CD4-positive, alpha-beta memory T cell (primary cell): ENCODE results near the gene LRIF1. TPM values are rescaled to one million over a fixed set of nuclear protein-coding genes. Genes with fewer than 3 reads are reported as not detected.

Source experiments
- CTCF ChIA-PET: fragments of 350-600 bp; sonication (Branson Sonifier 250); formaldehyde crosslinking; loops from one replicate; lab custom pipeline; 2021; ENCODE audit warnings: inconsistent platforms; ENCODE audit not compliant: partially characterized antibody; lab: Charles Lee
- POLR2A ChIA-PET: fragments of 350-600 bp; sonication (Branson Sonifier 250); formaldehyde crosslinking; loops from one replicate; lab custom pipeline; 2021; ENCODE audit not compliant: partially characterized antibody; lab: Charles Lee
- DNase-seq, 5 donors: peaks; one replicate each; pipeline versions ENCODE4 v3.0.0 to v3.0.0-alpha.2; 2020 to 2022; ENCODE audit warnings: mixed read lengths in 1 of 5
- H3K27ac ChIP-seq: one replicate; pipeline ENCODE4 v1.7.0; 2013; ENCODE audit warnings: low read depth, low read length
- H3K27me3 ChIP-seq: 2 replicates; pipeline ENCODE4 v1.7.0; 2013; ENCODE audit warnings: mild to moderate bottlenecking, low read length, moderate library complexity; ENCODE audit not compliant: insufficient read depth
- H3K36me3 ChIP-seq: 2 replicates; pipeline ENCODE4 v1.7.0; 2013; ENCODE audit warnings: mild to moderate bottlenecking, low read length, moderate library complexity; ENCODE audit not compliant: insufficient read depth
- H3K4me1 ChIP-seq: 2 replicates; pipeline ENCODE4 v1.7.0; 2013; ENCODE audit warnings: mild to moderate bottlenecking, low read length, moderate library complexity; ENCODE audit not compliant: insufficient read depth
- H3K4me3 ChIP-seq, 2 donors: one replicate each; pipeline ENCODE4 v1.7.0; 2013; ENCODE audit warnings: low read length in 2 of 2, mild to moderate bottlenecking in 1 of 2
- H3K9me3 ChIP-seq, 2 donors: one replicate each; pipeline ENCODE4 v1.7.0; 2013; ENCODE audit warnings: low read length in 2 of 2, control low read depth in 1 of 2; ENCODE audit not compliant: control insufficient read depth in 1 of 2
- H3K27ac Mint-ChIP-seq, 7 donors: one replicate each; pipeline ENCODE4 v1.8.0; 2020 to 2021; ENCODE audit warnings: mixed read lengths in 7 of 7, mild to moderate bottlenecking in 6 of 7, inconsistent platforms in 3 of 7, moderate library complexity in 3 of 7
- H3K27me3 Mint-ChIP-seq, 2 donors: one replicate each; pipeline ENCODE4 v1.8.0; 2020 to 2021; ENCODE audit warnings: mixed read lengths in 2 of 2
- H3K36me3 Mint-ChIP-seq, 2 donors: one replicate each; pipeline ENCODE4 v1.8.0; 2020 to 2021; ENCODE audit warnings: mixed read lengths in 2 of 2, inconsistent platforms in 1 of 2, mild to moderate bottlenecking in 1 of 2
- H3K4me1 Mint-ChIP-seq, 4 donors: one replicate each; pipeline ENCODE4 v1.8.0; 2020 to 2021; ENCODE audit warnings: mixed read lengths in 4 of 4, mild to moderate bottlenecking in 1 of 4
- H3K4me3 Mint-ChIP-seq, 8 donors: one replicate each; pipeline ENCODE4 v1.8.0; 2020 to 2021; ENCODE audit warnings: mixed read lengths in 8 of 8, mild to moderate bottlenecking in 7 of 8, moderate library complexity in 6 of 8, inconsistent platforms in 3 of 8
- H3K9me3 Mint-ChIP-seq, 8 donors: one replicate each; pipeline ENCODE4 v1.8.0; 2020 to 2021; ENCODE audit warnings: mixed read lengths in 8 of 8, mild to moderate bottlenecking in 5 of 8, inconsistent platforms in 3 of 8, moderate library complexity in 1 of 8
- intact Hi-C: fragments of 100-400 bp; cut with micrococcal nuclease; formaldehyde crosslinking; loops from one replicate; pipeline ENCODE4 v1.15.1; 2023
- polyA plus RNA-seq, 2 donors: library from polyadenylated mRNA; unstranded; fragments of 300-500 nt; fragmentation: Illumina TruSeq; gene quantifications; one replicate each; pipeline ENCODE4 v1.2.3, GENCODE V29; 2021
- total RNA-seq, 2 experiments: library from RNA; stranded (reverse); gene quantifications; one replicate each; pipeline ENCODE4 v1.2.3, GENCODE V29; 2021

Gene LRIF1
- total and polyA plus RNA-seq, 4 experiments from 2014 or later = 16.9 to 28.2 (median 23.7) TPM

- DNase-seq = no peak
- H3K36me3 Mint-ChIP-seq = peaks cover 24 to 33% of the 10 kb centered on the region in 2 donors
- CTCF ChIA-PET = interaction anchor here (1.0 to 2.2 kb wide), 8 partner anchors 10 to 370 kb away, joined by 3 to 6 read pairs (median 4); no protein-coding TSS in a partner anchor
- Histone ChIP-seq H3K4me3 (peak overlapping the region; percentile 49 to 90), H3K27ac (peak overlapping the region; percentile 96), H3K27me3 (peaks cover 3% of the 10 kb centered on the region), H3K4me1 (peaks cover 31% of the 10 kb centered on the region), H3K9me3 (peaks cover 0 to 5% of the 10 kb centered on the region in 2 donors), H3K36me3 (no peaks in the 10 kb centered on the region)
- peaks cover 10 to 13% of the 10 kb centered on the region in 2 donors for H3K27me3 Mint-ChIP-seq
- H3K4me1 Mint-ChIP-seq = peaks cover 20 to 35% (median 27%) of the 10 kb centered on the region in 4 donors
- POLR2A ChIA-PET = interaction anchor here (0.6 to 2.3 kb wide), 27 partner anchors 12 to 1889 kb away, joined by 3 to 61 read pairs (median 4); partner anchors contain the start of genes ATXN7L2, CD53, KCNA3 and KCNC4
- H3K4me3 Mint-ChIP-seq = peak overlapping the region; percentile 81 to 96 (median 92)
- peak overlapping the region; percentile 93 to 100 (median 98) for H3K27ac Mint-ChIP-seq
- H3K9me3 Mint-ChIP-seq = peaks cover 6 to 80% (median 64%) of the 10 kb centered on the region in 8 donors
- intact Hi-C loops = loop anchor here (2.0 to 10.0 kb wide), 7 partner anchors 67 to 932 kb away; partner anchors contain the start of genes KCNA3, RBM15 and STRIP1
These were observed 757 bp upstream of the LRIF1 start for GRCh38 chr1:110964455-110964903.

- intact Hi-C loops = loop anchor here (1.0 to 10.0 kb wide), 8 partner anchors 66 to 931 kb away; partner anchors contain the start of genes CD53, DDX20, KCNA3 and RBM15
- no peaks in the 10 kb centered on the region for H3K36me3 ChIP-seq
- Mint-ChIP-seq H3K4me1 (peaks cover 20 to 35% (median 27%) of the 10 kb centered on the region in 4 donors), H3K27ac (peak overlapping the region; percentile 93 to 100 (median 98)), H3K4me3 (peak overlapping the region; percentile 81 to 96 (median 92)), H3K36me3 (peaks cover 32 to 40% of the 10 kb centered on the region in 2 donors), H3K27me3 (peaks cover 2 to 4% of the 10 kb centered on the region in 2 donors), H3K9me3 (peaks cover 6 to 75% (median 56%) of the 10 kb centered on the region in 8 donors)
- no peaks in the 10 kb centered on the region for H3K27me3 ChIP-seq
- peaks cover 31% of the 10 kb centered on the region for H3K4me1 ChIP-seq
- POLR2A ChIA-PET = interaction anchor here (0.8 to 3.4 kb wide), 16 partner anchors 19 to 1480 kb away, joined by 3 to 61 read pairs (median 6); partner anchors contain the start of genes ATXN7L2, CD53, KCNA3 and KCNC4
- H3K27ac ChIP-seq = peak overlapping the region; percentile 96
- DNase-seq = peak; percentile 58 to 75 (median 63)
- CTCF ChIA-PET = interaction anchor here (0.9 to 2.2 kb wide), 5 partner anchors 88 to 343 kb away, joined by 4 to 6 read pairs (median 5); no protein-coding TSS in a partner anchor
- H3K9me3 ChIP-seq = peaks cover 0 to 10% of the 10 kb centered on the region in 2 donors
- H3K4me3 ChIP-seq = peak overlapping the region; percentile 90 to 95
These were observed 631 bp downstream of the LRIF1 start for GRCh38 chr1:110962892-110963690.

GRCh38 chr1:110961902-110962301, 1.8 kb downstream of the LRIF1 start:
- Histone ChIP-seq H3K4me3 (no peak overlapping the region), H3K9me3 (peaks cover 0 to 10% of the 10 kb centered on the region in 2 donors), H3K4me1 (peaks cover 31% of the 10 kb centered on the region), H3K36me3 (no peaks in the 10 kb centered on the region), H3K27me3 (no peaks in the 10 kb centered on the region), H3K27ac (no peak overlapping the region)
- intact Hi-C loops = loop anchor here (2.0 to 10.0 kb wide), 7 partner anchors 65 to 930 kb away; partner anchors contain the start of genes DDX20, KCNA3, RBM15 and STRIP1
- Mint-ChIP-seq H3K4me1 (peaks cover 20 to 35% (median 27%) of the 10 kb centered on the region in 4 donors), H3K36me3 (peaks cover 28 to 40% of the 10 kb centered on the region in 2 donors), H3K9me3 (peaks cover 6 to 67% (median 49%) of the 10 kb centered on the region in 8 donors), H3K4me3 (peak overlapping the region in 3 of 8 donors; percentile 36 to 54 (median 47)), H3K27ac (no peak overlapping the region), H3K27me3 (no peaks in the 10 kb centered on the region)
- no peak for DNase-seq
- POLR2A ChIA-PET = interaction anchor here (0.6 to 3.4 kb wide), 5 partner anchors 86 to 1000 kb away, joined by 3 to 13 read pairs (median 4); partner anchors contain the start of gene CD53
- CTCF ChIA-PET = interaction anchor here (0.9 to 1.6 kb wide), 3 partner anchors 101 to 342 kb away, joined by 4 to 5 read pairs (median 4); no protein-coding TSS in a partner anchor

GRCh38 chr1:110960777-110961420, 2.8 kb downstream of the LRIF1 start:
- no peaks in the 10 kb centered on the region for H3K27me3 ChIP-seq
- no peak overlapping the region for H3K4me3 ChIP-seq
- Mint-ChIP-seq H3K4me3 (peak overlapping the region in 2 of 8 donors; percentile 18 to 36), H3K36me3 (peaks cover 28 to 40% of the 10 kb centered on the region in 2 donors), H3K27ac (peak overlapping the region in 1 of 7 donors; percentile 3), H3K27me3 (no peaks in the 10 kb centered on the region), H3K4me1 (peaks cover 20 to 35% (median 27%) of the 10 kb centered on the region in 4 donors), H3K9me3 (peaks cover 6 to 58% (median 43%) of the 10 kb centered on the region in 8 donors)
- no peak overlapping the region for H3K27ac ChIP-seq
- peaks cover 0 to 10% of the 10 kb centered on the region in 2 donors for H3K9me3 ChIP-seq
- ChIA-PET POLR2A (interaction anchor here (1.2 to 3.4 kb wide), 2 partner anchors 85 to 87 kb away, joined by 3 to 13 read pairs; partner anchors contain the start of gene CD53), CTCF (interaction anchor here (0.7 to 1.3 kb wide), 2 partner anchors 197 to 341 kb away, joined by 3 read pairs; no protein-coding TSS in a partner anchor)
- H3K4me1 ChIP-seq = peaks cover 31% of the 10 kb centered on the region
- intact Hi-C loops = loop anchor here (5.0 to 10.0 kb wide), 6 partner anchors 64 to 929 kb away; partner anchors contain the start of genes KCNA3, RBM15 and STRIP1
- H3K36me3 ChIP-seq = no peaks in the 10 kb centered on the region
- DNase-seq = no peak

- POLR2A ChIA-PET = interaction anchor here (0.6 kb wide), 1 partner anchor 338 kb away, joined by 3 read pairs; no protein-coding TSS in a partner anchor
- Histone ChIP-seq H3K36me3 (no peaks in the 10 kb centered on the region), H3K27ac (no peak overlapping the region), H3K4me3 (no peak overlapping the region), H3K27me3 (no peaks in the 10 kb centered on the region), H3K9me3 (peaks cover 0 to 14% of the 10 kb centered on the region in 2 donors), H3K4me1 (peaks cover 18% of the 10 kb centered on the region)
- no peaks in the 10 kb centered on the region for H3K27me3 Mint-ChIP-seq
- H3K36me3 Mint-ChIP-seq = peaks cover 31 to 36% of the 10 kb centered on the region in 2 donors
- no peak for DNase-seq
- peaks cover 7 to 17% (median 13%) of the 10 kb centered on the region in 4 donors for H3K4me1 Mint-ChIP-seq
- no peak overlapping the region for H3K4me3 Mint-ChIP-seq
- intact Hi-C loops = no loop called here
- H3K27ac Mint-ChIP-seq = no peak overlapping the region
- peaks cover 0 to 39% (median 25%) of the 10 kb centered on the region in 8 donors for H3K9me3 Mint-ChIP-seq
- CTCF ChIA-PET = interaction anchor here (1.5 kb wide), 1 partner anchor 35 kb away, joined by 4 read pairs; no protein-coding TSS in a partner anchor
These were observed 5.9 kb downstream of the LRIF1 start for GRCh38 chr1:110957798-110958197.

GRCh38 chr1:110956586-110956985, 7.1 kb downstream of the LRIF1 start:
- intact Hi-C loops = no loop called here
- no peak for DNase-seq
- Mint-ChIP-seq H3K36me3 (peaks cover 40 to 47% of the 10 kb centered on the region in 2 donors), H3K4me3 (no peak overlapping the region), H3K9me3 (peaks cover 0 to 46% (median 21%) of the 10 kb centered on the region in 8 donors), H3K4me1 (peaks cover 7 to 14% (median 12%) of the 10 kb centered on the region in 4 donors), H3K27ac (no peak overlapping the region), H3K27me3 (no peaks in the 10 kb centered on the region)
- no peaks in the 10 kb centered on the region for H3K27me3 ChIP-seq
- CTCF ChIA-PET = interaction anchor here (0.7 kb wide), 1 partner anchor 669 kb away, joined by 3 read pairs; no protein-coding TSS in a partner anchor
- no peak overlapping the region for H3K4me3 ChIP-seq
- no peaks in the 10 kb centered on the region for H3K36me3 ChIP-seq
- peaks cover 0 to 14% of the 10 kb centered on the region in 2 donors for H3K9me3 ChIP-seq
- peaks cover 7% of the 10 kb centered on the region for H3K4me1 ChIP-seq
- H3K27ac ChIP-seq = no peak overlapping the region
- POLR2A ChIA-PET = no interaction called here
